GM19328 (cell line): ENCODE measurements around the gene METTL18.
A peak's percentile ranks its signal among the peaks of the same experiment; 100 is the strongest.
"Not testable (repeated sequence)": the region's sequence is repeated elsewhere in the genome, so short reads cannot be mapped to it uniquely, and the experiment has no call there.

Experiments used
- ATAC-seq: cut with Tn5 transposase; IDR thresholded peaks from one replicate; pipeline ENCODE4 v1.9.1; 2021; ENCODE audit warnings: mild to moderate bottlenecking, moderate library complexity; ENCODE audit not compliant: unreplicated experiment

The METTL18 gene

DNA sequence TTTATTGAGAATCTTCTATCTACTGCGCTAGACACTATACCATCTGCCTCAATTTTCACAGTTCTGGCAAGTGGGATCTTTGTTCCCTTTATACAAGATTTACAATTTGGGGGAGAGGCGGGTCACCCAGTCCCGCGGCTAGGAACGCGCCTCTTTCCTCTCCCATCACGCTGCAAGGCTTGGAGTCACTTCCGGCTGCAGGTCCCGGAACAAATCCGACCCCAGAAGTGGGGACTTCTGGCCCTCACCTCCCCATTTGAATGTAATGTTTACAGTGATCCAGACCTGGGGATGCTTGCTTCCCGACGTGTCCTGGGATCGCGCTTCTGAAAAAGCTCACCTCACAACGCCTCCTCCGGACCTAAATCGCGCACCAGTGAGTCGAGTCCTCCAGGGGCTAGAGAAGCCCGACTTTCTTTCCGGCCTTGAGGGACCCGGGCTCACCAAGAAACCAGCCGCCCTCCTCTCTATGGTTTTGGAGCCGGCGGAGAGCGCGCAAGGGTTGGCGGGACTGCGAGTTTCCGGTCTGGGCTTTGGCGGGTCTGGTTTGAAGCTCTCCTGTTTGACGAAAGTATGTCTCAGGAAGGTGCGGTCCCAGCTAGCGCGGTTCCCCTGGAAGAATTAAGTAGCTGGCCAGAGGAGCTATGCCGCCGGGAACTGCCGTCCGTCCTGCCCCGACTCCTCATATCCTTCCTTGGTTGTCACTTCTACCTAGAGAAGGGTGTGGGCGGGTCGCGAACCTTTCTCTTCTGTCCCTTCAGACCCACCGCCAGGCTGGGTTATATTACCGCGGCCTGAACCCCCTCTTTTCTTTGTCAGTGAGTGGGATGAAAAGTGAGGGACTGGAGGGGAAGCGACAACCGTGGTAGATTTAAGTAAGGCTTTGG, at the start of gene METTL18:
Gene METTL18, minus strand, starts transcription at position 378 of the 887 bp plus-strand sequence. CDS start 1,212 bp downstream, outside the sequence.
- peak; percentile 95 for ATAC-seq

DNA sequence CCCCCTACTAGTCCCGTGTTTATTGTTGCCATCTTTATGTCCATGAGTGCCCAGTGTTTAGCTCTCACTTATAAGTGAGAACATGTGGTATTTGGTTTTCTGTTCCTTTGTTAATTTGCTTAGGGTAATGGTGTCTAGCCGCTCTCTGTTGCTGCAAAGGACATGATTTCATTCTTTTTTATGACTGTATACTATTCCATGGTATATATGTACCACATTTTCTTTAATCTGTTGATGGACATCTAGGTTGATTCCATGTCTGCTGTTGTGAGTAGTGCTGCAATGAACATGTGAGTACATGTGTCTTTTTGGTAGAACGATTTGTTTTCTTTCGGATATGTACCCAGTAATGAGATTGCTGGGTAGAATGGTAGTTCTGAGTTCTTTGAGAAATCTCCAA, 44.2 kb upstream of the METTL18 start:
- ATAC-seq: no peak

- ATAC-seq: no peak
These were observed 41.5 kb upstream of the METTL18 start for GRCh38 chr1:169836198-169836597.

GRCh38 chr1:169835647-169836046, 40.9 kb upstream of the METTL18 start:
- no peak for ATAC-seq

- ATAC-seq: no peak
These were observed 40.2 kb upstream of the METTL18 start for GRCh38 chr1:169834869-169835268.

DNA sequence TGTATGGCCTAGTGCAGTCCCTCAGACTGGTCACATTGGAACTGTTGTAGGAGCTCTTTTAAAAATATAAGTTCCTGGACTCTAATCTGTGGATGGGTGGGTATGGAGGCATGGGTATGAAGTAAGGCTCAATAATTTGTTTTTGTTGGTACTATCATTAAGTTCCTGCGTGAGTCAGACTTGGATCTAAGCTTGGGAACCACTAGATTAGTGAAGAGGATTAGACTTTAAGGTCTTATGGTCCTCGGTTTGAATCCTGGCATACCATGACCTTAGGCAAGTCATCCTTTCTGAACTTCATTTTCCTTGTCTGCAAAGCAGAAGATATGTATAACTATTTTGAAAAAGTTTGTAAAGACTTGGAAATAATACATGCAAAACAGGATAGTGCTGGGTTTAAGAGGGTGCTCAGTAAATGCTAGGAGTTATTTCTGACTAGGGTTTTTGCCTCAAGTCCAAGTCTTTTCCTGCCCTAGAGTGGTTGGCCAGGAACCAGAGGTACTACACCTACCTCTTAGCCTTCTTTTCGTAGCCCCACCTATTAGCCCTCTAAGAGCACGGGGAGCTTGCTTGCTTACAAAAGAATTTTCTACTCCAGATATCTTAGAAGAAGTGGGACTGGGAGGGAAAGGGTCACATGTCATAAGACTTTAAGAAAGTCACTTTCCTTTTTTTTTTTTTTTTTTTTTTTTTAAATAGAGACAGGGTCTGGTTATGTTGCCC, 38.6 kb upstream of the METTL18 start:
- ATAC-seq: no peak

DNA sequence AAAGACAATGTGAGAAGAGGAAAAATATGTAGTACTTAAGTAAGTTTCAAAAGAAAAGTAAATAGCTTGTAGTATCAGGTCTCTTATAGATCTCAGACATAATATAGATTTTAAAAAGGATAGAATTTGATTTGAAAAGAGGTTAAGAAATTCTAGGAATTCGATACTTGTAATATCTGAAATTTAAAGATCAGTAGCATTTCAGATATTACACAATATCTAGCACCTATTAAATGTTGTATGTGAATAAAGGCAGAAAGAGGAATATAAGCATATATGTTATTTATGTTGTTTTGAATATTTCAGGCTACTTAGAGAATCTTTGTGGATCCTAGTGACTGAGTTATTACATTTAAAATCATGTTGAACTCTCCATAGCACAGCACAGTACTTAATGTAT, 35.0 kb upstream of the METTL18 start:
- ATAC-seq: no peak

DNA sequence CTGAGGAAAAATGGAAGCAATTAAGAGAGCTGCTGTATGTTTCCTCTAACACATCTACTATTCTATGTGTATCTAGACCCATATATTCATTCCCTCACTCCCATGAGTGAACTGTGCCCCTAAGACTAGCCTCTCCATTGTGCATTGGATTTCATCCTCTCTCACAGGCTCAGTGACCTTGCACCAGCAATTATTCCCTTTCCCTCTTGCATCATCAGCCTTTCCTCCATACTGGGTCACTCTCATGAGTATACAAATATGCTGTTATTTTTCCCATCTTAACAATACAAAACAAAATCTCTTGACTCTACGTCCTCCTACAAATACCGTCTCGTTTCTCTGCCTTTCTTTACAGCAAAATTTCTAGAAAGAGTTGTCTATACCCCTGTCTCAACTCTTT, 29.4 kb upstream of the METTL18 start:
- ATAC-seq: no peak

GRCh38 chr1:169821500-169821899, 26.8 kb upstream of the METTL18 start:
- no peak for ATAC-seq

DNA sequence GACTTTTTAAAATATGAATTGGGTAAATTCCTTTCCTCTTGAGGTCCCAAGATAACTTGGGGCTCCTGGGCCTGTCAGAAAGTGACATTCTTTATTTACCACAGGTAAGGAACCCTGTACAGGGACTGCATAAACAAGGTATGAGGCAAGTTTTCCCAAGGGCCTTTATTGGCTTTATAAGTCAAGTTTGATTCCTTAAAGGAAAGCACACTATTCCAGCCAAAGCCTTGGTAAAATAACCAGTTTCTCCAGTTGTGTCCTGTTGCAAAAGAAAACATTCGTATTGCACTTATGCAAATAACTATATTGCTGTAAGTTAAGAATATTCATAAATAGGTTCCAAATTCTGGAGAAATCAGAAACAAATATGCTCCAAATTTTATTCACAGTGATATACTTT, 21.9 kb upstream of the METTL18 start:
- no peak for ATAC-seq

- ATAC-seq: no peak
These were observed 19.6 kb upstream of the METTL18 start for GRCh38 chr1:169814265-169814664.

DNA sequence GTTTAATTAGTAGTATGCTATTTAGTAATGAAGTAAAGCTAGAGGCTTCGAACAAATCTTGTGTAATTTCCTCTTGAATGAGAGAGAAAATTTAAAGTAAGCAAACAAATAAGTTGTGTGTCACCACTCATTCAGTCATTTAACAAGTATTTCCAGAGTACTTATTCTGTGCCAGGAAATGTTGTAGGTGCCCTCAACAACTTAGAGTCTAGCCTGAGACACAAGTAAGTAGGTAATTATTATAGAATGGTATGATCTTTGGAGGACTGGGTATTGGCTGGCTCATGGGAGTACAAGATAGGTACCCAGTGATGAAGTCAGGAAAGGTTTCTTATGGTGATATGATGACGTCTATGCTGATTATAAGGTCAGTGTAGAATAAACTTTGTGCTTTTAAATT, 17.4 kb upstream of the METTL18 start:
- ATAC-seq: no peak

DNA sequence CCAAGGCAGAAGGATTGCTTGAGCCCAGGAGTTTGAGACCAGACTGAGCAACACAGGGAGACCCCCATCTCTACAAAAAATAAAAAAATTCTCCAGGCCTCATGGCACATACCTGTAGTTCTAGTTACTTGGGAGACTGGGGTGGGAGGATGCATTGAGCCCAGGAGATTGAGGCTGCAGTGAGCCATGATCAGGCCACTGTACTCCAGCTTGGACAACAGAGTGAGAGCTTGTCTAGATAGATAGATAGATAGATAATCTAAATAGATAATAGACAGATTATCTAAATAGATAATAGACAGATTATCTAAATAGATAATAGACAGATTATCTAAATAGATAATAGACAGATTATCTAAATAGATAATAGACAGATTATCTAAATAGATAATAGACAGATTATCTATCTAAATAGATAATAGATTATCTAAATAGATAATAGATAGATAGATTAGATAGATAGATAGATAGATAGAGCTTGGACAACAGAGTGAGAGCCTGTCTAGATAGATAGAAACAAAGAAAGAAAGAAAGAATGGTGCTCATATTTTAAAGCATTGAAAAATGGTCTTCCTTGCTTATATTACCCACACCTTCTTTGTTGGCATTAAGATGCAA, 16.8 kb upstream of the METTL18 start:
- ATAC-seq: not testable (repeated sequence)

GRCh38 chr1:169809370-169810095, 14.8 kb upstream of the METTL18 start:
- no peak for ATAC-seq

GRCh38 chr1:169804941-169805340, 10.2 kb upstream of the METTL18 start:
- no peak for ATAC-seq

- ATAC-seq: no peak
These were observed 8.2 kb upstream of the METTL18 start for GRCh38 chr1:169802888-169803287.

DNA sequence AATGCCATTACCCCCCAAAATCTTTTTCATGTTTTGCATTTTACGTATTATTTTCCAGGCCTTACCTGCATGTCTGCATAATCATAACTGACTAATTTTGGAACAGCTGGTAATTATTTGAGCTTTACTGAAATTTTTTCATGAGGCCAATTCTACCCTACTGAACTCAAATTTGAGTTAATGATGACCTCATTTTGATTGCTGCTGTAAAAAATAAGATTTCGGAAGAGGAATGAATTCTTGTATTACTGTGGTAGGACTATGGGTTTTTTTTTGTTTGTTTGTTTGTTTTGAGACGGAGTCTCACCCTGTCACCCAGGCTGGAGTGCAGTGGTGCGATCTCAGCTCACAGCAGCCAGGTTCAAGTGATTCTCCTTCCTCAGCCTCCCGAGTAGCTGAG, 2.6 kb upstream of the METTL18 start:
- no peak for ATAC-seq

DNA sequence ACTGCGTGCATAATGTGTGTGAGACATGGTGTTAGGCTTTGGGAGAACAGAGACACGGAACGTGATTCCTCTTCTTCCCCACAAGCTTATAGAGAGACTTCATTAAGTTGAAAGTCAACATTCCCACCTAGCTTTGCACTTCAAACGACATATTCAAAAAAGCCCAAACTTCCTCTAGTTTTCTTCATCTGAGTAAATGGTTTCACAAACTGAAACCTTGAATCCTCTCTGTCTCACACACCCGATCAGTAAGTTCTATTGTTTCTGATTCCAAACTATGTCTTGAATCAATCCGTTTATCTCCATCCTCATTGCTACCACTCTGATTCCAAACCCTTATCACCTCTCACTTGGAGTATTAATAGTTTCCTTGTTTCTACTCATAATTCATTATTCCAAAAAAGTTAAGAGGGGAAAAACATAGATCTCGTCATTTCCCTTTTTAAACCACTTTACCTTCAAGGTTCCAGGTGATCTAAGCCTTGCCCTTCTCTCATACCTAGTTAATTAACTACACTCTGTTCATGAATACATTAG, 1.6 kb upstream of the METTL18 start:
- ATAC-seq: no peak

DNA sequence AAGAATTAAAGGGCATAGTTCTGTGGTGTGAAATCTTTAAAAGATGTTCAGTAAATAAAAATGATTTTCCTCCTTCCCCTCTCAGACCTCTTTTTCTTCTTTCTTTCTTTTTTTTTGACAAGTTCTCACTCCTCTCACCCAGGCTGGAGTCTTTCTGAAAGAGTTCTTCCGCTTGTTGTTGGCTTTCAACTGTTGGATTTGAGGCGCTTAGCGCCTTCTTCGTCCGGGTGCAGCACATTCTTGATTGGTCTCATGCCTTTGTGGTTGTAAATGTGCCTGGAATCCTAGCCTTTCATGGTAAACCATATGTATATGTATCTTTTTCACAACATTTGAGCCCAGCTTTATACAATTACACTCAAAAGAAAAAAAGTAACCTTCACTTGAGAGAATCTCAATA, 980 bp upstream of the METTL18 start:
- ATAC-seq: no peak

DNA sequence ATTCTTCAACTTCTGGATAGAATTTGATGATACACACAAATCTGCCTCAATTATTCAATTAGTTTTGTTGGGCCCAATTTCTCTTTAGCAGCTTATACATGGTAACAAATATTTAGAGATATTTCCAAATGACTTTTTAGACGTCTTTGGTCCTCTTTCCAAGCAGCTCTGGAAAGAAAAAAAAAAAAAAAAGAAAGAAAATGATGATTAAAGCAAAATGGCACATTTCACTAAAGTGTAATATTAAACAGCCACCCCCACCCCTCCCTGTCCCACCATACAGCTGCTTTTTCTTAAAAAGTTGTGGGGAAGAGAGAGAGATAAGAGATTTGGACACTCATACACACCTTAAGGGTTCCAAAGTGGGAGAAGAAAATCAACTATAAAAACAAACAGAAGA, 977 bp downstream of the METTL18 start:
- ATAC-seq: no peak

DNA sequence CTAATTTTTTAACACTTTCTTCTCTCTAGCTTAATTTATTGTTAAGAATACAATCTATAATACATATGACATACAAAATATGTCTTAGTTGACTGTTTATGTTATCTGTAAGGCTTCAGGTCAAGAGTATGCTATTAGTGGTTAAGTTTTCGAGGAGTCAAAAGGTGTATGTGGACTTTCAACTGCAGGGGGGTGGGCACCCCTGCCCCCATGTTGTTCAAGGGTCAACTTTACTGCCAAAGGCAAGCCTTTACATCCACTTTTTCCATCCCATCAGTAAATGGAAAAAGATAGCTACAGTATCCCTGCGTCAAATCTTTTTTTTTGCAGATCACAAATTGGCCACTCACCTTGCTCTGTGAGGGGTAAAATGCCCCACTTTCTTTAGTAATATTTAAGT, 6.3 kb downstream of the METTL18 start:
- ATAC-seq: no peak
